Fibroblast of pulmonary artery (primary cell): ENCODE measurements around the gene LRRC53.

ENCODE experiments used
- DNase-seq: peaks from one replicate; pipeline ENCODE4 v3.0.0-alpha.2; 2010; ENCODE audit warnings: low read depth
- H3K4me3 ChIP-seq: replicated peaks from 2 replicates; pipeline ENCODE4 v1.5.1; 2011; ENCODE audit warnings: low read depth, mild to moderate bottlenecking, control low read depth, low read length, moderate library complexity
- TF ChIP-seq, protein P1 (sequence below): IDR thresholded peaks from 2 replicates; pipeline ENCODE4 v1.5.1; 2011; ENCODE audit warnings: mild to moderate bottlenecking, control low read depth, low read length, inconsistent platforms; ENCODE audit errors: missing control alignments

LRRC53 gene

DNA sequence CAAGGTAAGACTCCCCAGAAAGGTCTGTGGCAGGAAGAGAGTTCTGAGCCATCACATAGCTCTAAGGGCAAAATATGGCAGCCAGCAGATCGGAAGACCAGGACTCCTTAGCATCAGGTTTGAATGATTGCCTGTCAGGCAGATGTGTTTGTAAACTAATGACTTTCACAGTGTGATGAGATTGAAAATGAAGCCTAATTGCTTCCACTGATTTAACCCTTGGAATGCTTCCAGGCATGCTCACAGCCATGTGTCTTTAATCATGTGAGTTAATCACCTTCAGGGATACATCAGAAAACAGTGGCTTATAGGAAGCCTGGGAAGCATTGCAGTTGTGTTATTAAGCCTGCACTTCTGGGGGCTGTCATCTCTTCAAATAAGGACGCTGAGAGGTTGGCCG, 82.8 kb downstream of the LRRC53 start:
- H3K4me3 ChIP-seq: no peak overlapping the region
- TF ChIP-seq, protein P1, sequence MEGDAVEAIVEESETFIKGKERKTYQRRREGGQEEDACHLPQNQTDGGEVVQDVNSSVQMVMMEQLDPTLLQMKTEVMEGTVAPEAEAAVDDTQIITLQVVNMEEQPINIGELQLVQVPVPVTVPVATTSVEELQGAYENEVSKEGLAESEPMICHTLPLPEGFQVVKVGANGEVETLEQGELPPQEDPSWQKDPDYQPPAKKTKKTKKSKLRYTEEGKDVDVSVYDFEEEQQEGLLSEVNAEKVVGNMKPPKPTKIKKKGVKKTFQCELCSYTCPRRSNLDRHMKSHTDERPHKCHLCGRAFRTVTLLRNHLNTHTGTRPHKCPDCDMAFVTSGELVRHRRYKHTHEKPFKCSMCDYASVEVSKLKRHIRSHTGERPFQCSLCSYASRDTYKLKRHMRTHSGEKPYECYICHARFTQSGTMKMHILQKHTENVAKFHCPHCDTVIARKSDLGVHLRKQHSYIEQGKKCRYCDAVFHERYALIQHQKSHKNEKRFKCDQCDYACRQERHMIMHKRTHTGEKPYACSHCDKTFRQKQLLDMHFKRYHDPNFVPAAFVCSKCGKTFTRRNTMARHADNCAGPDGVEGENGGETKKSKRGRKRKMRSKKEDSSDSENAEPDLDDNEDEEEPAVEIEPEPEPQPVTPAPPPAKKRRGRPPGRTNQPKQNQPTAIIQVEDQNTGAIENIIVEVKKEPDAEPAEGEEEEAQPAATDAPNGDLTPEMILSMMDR: no peak
- no peak for DNase-seq

DNA sequence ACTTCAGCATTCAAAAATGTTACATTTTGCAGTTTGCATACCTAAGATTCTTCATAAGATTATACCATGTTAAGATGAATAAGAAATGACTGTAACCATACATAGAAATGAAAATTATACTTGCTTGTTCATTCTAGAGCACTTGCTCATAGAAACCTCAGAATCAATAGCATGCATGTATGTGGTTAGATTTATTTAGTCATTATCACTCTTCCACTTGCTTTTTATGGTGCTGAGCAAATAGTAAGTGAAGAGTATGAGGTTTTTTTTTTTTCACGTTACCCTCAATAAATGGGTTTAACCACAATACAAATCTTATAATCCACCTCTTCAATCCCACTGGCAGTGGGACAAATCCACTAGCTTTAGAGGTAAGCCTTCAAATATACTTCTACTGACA, 84.7 kb downstream of the LRRC53 start:
- no peak overlapping the region for H3K4me3 ChIP-seq
- DNase-seq: no peak
- TF ChIP-seq, protein P1: no peak

DNA sequence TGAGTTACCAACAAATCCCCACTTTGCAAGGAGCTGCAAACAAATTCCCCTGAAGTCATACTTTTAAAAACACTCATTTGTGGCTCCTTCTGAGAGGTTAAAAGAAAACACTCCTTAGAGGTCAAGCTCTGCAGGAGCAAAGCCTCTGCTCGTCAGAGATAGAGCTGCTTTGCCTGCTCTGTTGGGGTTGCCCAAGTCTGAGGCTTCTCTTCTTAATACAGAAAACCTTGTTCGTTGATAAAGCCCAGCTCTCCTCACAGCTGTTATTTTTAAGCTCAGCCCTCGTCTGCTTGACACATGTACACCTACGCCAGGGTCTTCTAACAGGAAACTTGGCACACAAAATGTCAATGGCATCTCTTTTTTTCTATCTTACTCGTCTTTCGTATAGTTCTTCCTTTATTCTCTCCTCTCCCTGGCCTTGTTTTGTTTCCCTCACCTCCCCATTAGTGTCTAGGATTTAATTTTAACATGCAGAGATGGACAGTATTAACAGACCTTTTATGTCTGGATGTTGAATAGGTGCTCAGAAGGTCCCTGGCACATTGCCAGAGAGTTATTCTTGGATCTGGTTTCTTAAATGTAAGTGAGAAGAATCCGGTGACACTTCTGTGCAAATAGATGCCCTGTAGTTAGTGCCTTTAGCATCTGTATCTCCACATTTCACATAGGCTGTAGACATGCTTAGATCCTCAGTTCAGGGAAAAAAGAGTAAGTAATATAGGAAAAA, 86.0 kb downstream of the LRRC53 start:
- DNase-seq: no peak
- no peak overlapping the region for H3K4me3 ChIP-seq
- TF ChIP-seq, protein P1: no peak

DNA sequence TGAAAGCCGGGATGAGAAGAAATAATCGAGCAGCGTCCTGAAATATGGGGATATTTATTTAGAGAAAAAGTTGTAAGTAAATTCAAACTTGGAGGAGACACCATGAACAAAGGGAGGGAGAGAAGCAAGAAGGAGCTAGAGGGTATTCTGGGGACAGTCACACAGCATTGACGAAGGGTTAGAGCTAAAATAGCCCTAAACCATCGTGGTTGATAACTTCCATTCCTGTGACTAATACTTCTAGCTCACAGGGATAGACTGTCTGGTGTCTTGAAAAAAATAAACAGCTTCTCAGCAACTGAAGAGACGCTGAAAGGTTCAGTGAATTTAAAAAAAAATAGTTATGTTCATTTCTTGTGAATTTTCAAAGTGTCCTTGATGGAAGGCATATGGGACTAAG, 86.7 kb downstream of the LRRC53 start:
- TF ChIP-seq, protein P1: no peak
- no peak for DNase-seq
- no peak overlapping the region for H3K4me3 ChIP-seq

DNA sequence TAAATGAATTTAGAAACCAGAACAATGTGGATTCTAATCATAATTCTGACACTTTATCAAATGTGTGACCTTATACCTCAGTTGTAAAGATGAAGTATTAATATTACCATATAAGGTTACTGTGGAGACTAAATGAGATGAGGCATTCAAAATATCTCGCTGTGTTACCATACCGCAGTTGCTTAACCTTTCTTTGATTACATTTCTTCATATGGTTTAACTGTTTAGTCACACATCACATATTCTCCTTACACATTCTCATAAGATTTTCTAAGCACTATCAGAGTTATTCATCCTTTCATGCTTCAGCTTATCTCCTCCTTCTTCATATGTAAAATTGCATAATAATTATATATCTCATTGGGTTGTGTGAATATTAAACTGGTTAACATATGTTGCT, 88.9 kb downstream of the LRRC53 start:
- DNase-seq: no peak
- TF ChIP-seq, protein P1: no peak
- no peak overlapping the region for H3K4me3 ChIP-seq

DNA sequence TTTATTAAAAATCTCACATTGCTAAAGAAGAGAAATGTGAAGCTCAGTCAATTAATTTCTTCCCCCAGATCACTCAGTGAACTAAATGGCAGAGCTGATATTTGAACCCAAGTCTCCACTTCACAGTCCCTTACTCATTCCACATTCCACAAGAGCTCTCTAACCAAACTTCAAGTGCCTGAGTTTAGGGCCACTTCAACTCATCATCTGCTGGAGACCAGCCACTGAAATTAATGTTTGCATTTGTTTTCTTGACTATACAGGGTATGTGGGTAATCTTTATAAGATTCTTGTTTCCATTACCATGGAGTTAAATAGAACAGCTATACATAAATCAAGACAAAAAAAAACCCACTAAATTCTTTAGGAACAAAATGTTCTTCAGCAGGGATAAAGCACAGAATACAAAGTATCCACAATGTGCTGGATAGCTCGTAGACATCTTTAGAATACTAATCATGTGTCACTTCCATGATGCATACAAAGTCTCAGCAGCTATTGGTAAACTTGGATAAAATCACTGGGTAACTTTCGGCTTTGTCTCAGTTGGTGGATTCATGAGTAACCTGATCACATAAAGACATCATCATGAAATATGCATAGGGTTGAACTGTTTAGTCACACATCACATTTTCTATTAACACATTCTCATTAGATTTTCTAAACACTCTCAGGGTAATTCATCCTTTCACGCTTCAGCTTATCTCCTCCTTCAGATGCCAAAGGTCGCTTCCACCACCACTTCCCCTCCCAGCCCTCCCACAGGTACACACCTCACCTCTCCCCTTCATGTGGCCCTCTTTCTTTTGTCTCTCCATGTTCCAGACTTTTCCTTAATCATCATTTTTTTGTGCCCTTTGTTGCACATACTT, 89.8 kb downstream of the LRRC53 start:
- TF ChIP-seq, protein P1: no peak
- DNase-seq: no peak

More for the DNA sequence above, 89.8 kb downstream of the LRRC53 start:
- H3K4me3 ChIP-seq: no peak overlapping the region
